Parathyroid adenoma (tissue), 2 donors: ENCODE results near the gene FGF19.

Experiments used
- H2AFZ ChIP-seq: fragments of 300-600 bp; sonication (generic); one replicate; pipeline ENCODE4 v1.7.0; 2017; ENCODE audit warnings: antibody characterized with exemption, mild to moderate bottlenecking
- H3K27ac ChIP-seq: fragments of 300-600 bp; sonication (generic); one replicate; pipeline ENCODE4 v1.7.0; 2017
- H3K27me3 ChIP-seq: fragments of 300-600 bp; sonication (generic); one replicate; pipeline ENCODE4 v1.7.0; 2017; ENCODE audit warnings: low read length; ENCODE audit not compliant: control insufficient read depth, insufficient read depth
- H3K36me3 ChIP-seq: fragments of 300-600 bp; sonication (generic); one replicate; pipeline ENCODE4 v1.7.0; 2017; ENCODE audit warnings: low read length; ENCODE audit not compliant: control insufficient read depth, insufficient read depth
- H3K4me1 ChIP-seq: fragments of 300-600 bp; sonication (generic); one replicate; pipeline ENCODE4 v1.7.0; 2017; ENCODE audit warnings: control low read depth
- H3K4me2 ChIP-seq: fragments of 300-600 bp; sonication (generic); one replicate; pipeline ENCODE4 v1.7.0; 2017; ENCODE audit warnings: low read length
- H3K4me3 ChIP-seq: fragments of 300-600 bp; sonication (generic); one replicate; pipeline ENCODE4 v1.7.0; 2017; ENCODE audit warnings: low read depth, low read length
- H3K79me2 ChIP-seq: fragments of 300-600 bp; sonication (generic); one replicate; pipeline ENCODE4 v1.7.0; 2017; ENCODE audit warnings: control low read depth
- H3K9ac ChIP-seq: fragments of 300-600 bp; sonication (generic); one replicate; pipeline ENCODE4 v1.7.0; 2017; ENCODE audit warnings: mild to moderate bottlenecking
- H3K9me3 ChIP-seq: fragments of 300-600 bp; sonication (generic); one replicate; pipeline ENCODE4 v1.7.0; 2017; ENCODE audit warnings: low read length; ENCODE audit not compliant: control insufficient read depth
- TF ChIP-seq, protein P1 (sequence below): fragments of 300-600 bp; sonication (generic); IDR thresholded peaks from one replicate; pipeline ENCODE4 v1.7.0; 2017; ENCODE audit warnings: antibody characterized with exemption, mild to moderate bottlenecking
- donor health status: primary hyperparathyroidism.

The FGF19 gene

GRCh38 chr11:69748637-69749036 is 44.8 kb upstream of the FGF19 start:
- TF ChIP-seq, protein P1, sequence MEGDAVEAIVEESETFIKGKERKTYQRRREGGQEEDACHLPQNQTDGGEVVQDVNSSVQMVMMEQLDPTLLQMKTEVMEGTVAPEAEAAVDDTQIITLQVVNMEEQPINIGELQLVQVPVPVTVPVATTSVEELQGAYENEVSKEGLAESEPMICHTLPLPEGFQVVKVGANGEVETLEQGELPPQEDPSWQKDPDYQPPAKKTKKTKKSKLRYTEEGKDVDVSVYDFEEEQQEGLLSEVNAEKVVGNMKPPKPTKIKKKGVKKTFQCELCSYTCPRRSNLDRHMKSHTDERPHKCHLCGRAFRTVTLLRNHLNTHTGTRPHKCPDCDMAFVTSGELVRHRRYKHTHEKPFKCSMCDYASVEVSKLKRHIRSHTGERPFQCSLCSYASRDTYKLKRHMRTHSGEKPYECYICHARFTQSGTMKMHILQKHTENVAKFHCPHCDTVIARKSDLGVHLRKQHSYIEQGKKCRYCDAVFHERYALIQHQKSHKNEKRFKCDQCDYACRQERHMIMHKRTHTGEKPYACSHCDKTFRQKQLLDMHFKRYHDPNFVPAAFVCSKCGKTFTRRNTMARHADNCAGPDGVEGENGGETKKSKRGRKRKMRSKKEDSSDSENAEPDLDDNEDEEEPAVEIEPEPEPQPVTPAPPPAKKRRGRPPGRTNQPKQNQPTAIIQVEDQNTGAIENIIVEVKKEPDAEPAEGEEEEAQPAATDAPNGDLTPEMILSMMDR: no peak
- no peaks in the 10 kb centered on the region for H3K4me1 ChIP-seq
- H2AFZ ChIP-seq: no peak overlapping the region
- no peaks in the 10 kb centered on the region for H3K36me3 ChIP-seq
- no peak overlapping the region for H3K9ac ChIP-seq
- H3K4me2 ChIP-seq: no peak overlapping the region
- no peaks in the 10 kb centered on the region for H3K27me3 ChIP-seq
- H3K9me3 ChIP-seq: no peaks in the 10 kb centered on the region
- no peak overlapping the region for H3K4me3 ChIP-seq
- H3K79me2 ChIP-seq: no peaks in the 10 kb centered on the region
- H3K27ac ChIP-seq: no peak overlapping the region

DNA sequence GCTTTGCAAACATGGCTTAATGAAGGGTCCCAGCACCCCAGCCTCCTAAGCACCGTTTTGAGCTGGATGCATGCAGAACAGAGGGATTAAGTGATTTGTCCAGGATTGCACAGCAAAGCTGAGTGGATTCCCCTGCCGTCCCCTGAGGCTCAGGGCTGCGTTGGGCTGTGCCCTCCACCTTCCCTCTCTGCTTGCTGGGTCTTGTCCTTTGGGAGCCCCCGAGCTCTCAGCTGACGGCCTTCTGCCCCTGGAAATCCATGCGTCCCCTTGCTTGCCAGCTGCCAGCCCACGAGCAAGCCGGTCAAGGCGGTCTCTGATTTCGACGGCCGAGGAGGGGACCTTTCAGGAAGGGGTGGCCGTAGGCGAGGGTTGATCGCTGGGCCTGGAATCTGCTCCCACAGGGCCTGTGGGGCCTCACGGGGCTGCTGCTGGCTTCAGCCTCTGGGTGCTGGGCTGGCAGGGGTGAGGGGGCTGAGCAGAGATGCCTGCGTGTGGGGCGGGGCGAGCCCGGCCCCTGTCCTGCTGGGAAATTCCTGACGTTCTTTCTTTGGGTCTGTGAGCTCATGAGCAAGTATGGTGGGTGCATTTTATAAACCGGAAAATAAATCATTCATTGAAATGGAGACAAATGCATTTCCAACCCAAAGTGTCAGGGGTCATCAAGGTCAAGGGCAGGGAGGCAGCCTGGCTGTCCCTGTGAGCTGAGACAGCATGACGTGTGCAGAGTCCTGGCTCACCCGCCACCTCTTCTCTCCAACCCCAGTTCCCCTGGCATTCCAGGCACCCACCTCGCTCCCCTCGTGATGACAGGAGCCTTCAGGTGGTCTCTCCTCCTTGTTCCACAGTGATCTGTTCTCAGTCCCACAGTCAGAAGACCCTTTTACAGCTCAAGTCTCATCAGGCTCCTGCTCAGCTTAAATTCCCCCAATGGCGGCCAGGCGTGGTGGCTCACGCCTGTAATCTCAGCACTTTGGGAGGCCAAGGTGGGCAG is 43.2 kb upstream of the FGF19 start:
- Histone ChIP-seq H2AFZ (no peak overlapping the region), H3K4me1 (no peaks in the 10 kb centered on the region), H3K4me2 (no peak overlapping the region), H3K27ac (no peak overlapping the region), H3K27me3 (no peaks in the 10 kb centered on the region), H3K79me2 (no peaks in the 10 kb centered on the region), H3K36me3 (no peaks in the 10 kb centered on the region), H3K9me3 (no peaks in the 10 kb centered on the region), H3K4me3 (no peak overlapping the region), H3K9ac (no peak overlapping the region)
- TF ChIP-seq, protein P1: no peak

- Histone ChIP-seq H3K79me2 (no peaks in the 10 kb centered on the region), H3K27me3 (no peaks in the 10 kb centered on the region), H3K9me3 (no peaks in the 10 kb centered on the region), H3K4me3 (no peak overlapping the region), H3K4me1 (no peaks in the 10 kb centered on the region), H3K27ac (no peak overlapping the region), H3K9ac (no peak overlapping the region), H3K4me2 (no peak overlapping the region), H2AFZ (no peak overlapping the region), H3K36me3 (no peaks in the 10 kb centered on the region)
- TF ChIP-seq, protein P1: no peak
Observed at GRCh38 chr11:69746140-69746539, 42.3 kb upstream of the FGF19 start.

DNA sequence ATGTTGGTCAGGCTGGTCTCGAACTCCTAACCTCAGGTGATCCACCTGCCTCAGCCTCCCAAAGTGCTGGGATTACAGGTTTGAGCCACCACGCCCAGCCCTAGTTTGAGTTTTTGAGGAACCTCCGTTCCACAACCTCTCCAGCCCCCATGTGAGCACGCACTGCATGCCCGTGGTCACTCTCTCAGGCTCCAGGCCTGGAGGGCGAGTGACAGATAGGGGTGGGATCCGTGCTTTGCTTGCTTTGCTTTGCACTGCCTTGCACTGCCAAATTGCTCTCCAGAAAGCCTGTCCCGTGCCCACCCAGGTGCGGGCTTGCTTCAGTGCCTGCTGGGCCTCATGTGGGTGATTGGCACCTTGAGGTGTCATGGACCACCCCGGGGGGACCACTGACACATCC is 41.4 kb upstream of the FGF19 start:
- TF ChIP-seq, protein P1: no peak

DNA sequence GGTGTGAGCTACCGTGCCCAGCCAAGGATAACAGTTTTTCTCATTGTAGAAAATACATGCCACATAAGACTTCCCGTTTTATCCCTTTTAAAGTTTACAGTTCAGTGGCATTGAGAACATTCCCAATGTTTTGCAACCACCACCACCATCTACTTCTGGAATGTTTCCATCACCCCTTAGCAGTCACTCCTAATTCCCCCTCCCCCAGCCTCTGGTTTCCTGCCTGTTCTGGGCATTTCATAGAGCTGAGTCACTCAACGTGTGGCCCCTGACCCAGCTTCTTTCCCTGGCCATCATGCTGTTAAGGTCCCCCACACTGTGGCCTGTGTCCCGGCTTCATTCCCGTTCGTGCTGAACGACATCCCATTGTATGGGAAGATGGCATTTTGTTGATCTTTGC is 40.6 kb upstream of the FGF19 start:
- Histone ChIP-seq H3K36me3 (no peaks in the 10 kb centered on the region), H3K27me3 (no peaks in the 10 kb centered on the region), H3K9me3 (no peaks in the 10 kb centered on the region), H2AFZ (no peak overlapping the region), H3K4me1 (no peaks in the 10 kb centered on the region), H3K4me2 (no peak overlapping the region), H3K27ac (no peak overlapping the region), H3K79me2 (no peaks in the 10 kb centered on the region), H3K4me3 (no peak overlapping the region), H3K9ac (no peak overlapping the region)
- TF ChIP-seq, protein P1: no peak

More for the DNA sequence above, 41.4 kb upstream of the FGF19 start:
- H3K36me3 ChIP-seq: no peaks in the 10 kb centered on the region
- no peak overlapping the region for H3K27ac ChIP-seq
- H3K79me2 ChIP-seq: no peaks in the 10 kb centered on the region
- H3K9me3 ChIP-seq: no peaks in the 10 kb centered on the region
- no peak overlapping the region for H3K4me3 ChIP-seq
- no peak overlapping the region for H3K9ac ChIP-seq
- no peak overlapping the region for H3K4me2 ChIP-seq
- H2AFZ ChIP-seq: no peak overlapping the region
- H3K27me3 ChIP-seq: no peaks in the 10 kb centered on the region
- no peaks in the 10 kb centered on the region for H3K4me1 ChIP-seq
